Breast epithelium (tissue), 3 donors: ENCODE measurements around the gene SP6.

Experiments
- POLR2A ChIP-seq: fragments of 450-650 bp; IDR thresholded peaks from one replicate; pipeline ENCODE4 v1.6.1; 2016; ENCODE audit warnings: antibody characterized with exemption, mild to moderate bottlenecking, moderate library complexity
- TF ChIP-seq, protein P1 (sequence below), 3 donors: fragments of 450-650 bp; IDR thresholded peaks; one replicate each; pipeline ENCODE4 v1.5.1; 2016 to 2017; ENCODE audit warnings: antibody characterized with exemption in 3 of 3, mild to moderate bottlenecking in 3 of 3, moderate library complexity in 3 of 3

- TF ChIP-seq, protein P1, sequence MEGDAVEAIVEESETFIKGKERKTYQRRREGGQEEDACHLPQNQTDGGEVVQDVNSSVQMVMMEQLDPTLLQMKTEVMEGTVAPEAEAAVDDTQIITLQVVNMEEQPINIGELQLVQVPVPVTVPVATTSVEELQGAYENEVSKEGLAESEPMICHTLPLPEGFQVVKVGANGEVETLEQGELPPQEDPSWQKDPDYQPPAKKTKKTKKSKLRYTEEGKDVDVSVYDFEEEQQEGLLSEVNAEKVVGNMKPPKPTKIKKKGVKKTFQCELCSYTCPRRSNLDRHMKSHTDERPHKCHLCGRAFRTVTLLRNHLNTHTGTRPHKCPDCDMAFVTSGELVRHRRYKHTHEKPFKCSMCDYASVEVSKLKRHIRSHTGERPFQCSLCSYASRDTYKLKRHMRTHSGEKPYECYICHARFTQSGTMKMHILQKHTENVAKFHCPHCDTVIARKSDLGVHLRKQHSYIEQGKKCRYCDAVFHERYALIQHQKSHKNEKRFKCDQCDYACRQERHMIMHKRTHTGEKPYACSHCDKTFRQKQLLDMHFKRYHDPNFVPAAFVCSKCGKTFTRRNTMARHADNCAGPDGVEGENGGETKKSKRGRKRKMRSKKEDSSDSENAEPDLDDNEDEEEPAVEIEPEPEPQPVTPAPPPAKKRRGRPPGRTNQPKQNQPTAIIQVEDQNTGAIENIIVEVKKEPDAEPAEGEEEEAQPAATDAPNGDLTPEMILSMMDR (IDR thresholded peaks at IDR 0.05), result no peak
- TF ChIP-seq POLR2A, result no peak
Measured at GRCh38 chr17:47877368-47878034, 26.5 kb upstream of the SP6 start.
